A673 (cell line): ENCODE measurements around the gene YDJC. TPM values are rescaled to one million over a fixed set of nuclear protein-coding genes. Genes with fewer than 3 reads are reported as not detected.

Experiments used
- BruUV-seq: library from RNA; stranded (reverse); fragments of 400-500 nt; replicated peaks from 2 replicates; lab custom pipeline; 2021; lab: Mats Ljungman, UMichigan
- CTCF ChIA-PET: fragments of 300-600 bp; sonication (Branson Sonifier 250); formaldehyde crosslinking; loops from one replicate; lab custom pipeline; 2022; ENCODE audit warnings: antibody characterized with exemption; lab: Charles Lee
- POLR2A ChIA-PET: fragments of 300-600 bp; sonication (Branson Sonifier 250); formaldehyde crosslinking; loops from one replicate; lab custom pipeline; 2022; ENCODE audit warnings: antibody characterized with exemption; ENCODE audit not compliant: low non-redundant PET; lab: Charles Lee
- DNase-seq: peaks from one replicate; pipeline ENCODE4 v3.0.0-alpha.2; 2015; ENCODE audit warnings: low spot score
- H3K27ac ChIP-seq: fragments of 200-600 bp; sonication (generic); 2 replicates; pipeline ENCODE4 v1.5.1; 2016; ENCODE audit warnings: mixed run types, low read depth, mild to moderate bottlenecking, mixed read lengths, antibody characterized with exemption, low read length; ENCODE audit not compliant: poor library complexity, severe bottlenecking
- H3K27me3 ChIP-seq: fragments of 200-600 bp; sonication (generic); replicated peaks from 2 replicates; pipeline ENCODE4 v1.6.1; 2017; ENCODE audit warnings: mixed run types, low read depth, mild to moderate bottlenecking, mixed read lengths, antibody characterized with exemption, low read length; ENCODE audit not compliant: insufficient read depth, poor library complexity
- H3K36me3 ChIP-seq: fragments of 200-600 bp; sonication (generic); 2 replicates; pipeline ENCODE4 v1.6.1; 2016; ENCODE audit warnings: mixed run types, mild to moderate bottlenecking, mixed read lengths, antibody characterized with exemption, low read length; ENCODE audit not compliant: insufficient read depth, poor library complexity, severe bottlenecking
- H3K4me1 ChIP-seq: fragments of 200-600 bp; sonication (generic); 2 replicates; pipeline ENCODE4 v1.6.1; 2017; ENCODE audit warnings: mixed run types, mild to moderate bottlenecking, mixed read lengths, antibody characterized with exemption, low read length; ENCODE audit not compliant: insufficient read depth, poor library complexity, severe bottlenecking
- H3K4me3 ChIP-seq: fragments of 200-600 bp; sonication (generic); 2 replicates; pipeline ENCODE4 v1.5.1; 2016; ENCODE audit warnings: low read depth, mixed run types, mild to moderate bottlenecking, mixed read lengths, low read length; ENCODE audit not compliant: poor library complexity, severe bottlenecking
- H3K9me3 ChIP-seq: fragments of 200-600 bp; sonication (generic); 2 replicates; pipeline ENCODE4 v1.6.1; 2016; ENCODE audit warnings: mixed run types, low read depth, mild to moderate bottlenecking, mixed read lengths, antibody characterized with exemption, low read length; ENCODE audit not compliant: poor library complexity, severe bottlenecking
- EZH2 ChIP-seq: fragments of 200-600 bp; sonication (generic); IDR thresholded peaks from 2 replicates; pipeline ENCODE4 v1.6.1; 2017; ENCODE audit warnings: borderline replicate concordance, low read depth, mild to moderate bottlenecking, mixed read lengths, antibody characterized with exemption, low read length; ENCODE audit not compliant: poor library complexity, severe bottlenecking
- intact Hi-C: fragments of 100-400 bp; cut with micrococcal nuclease; formaldehyde crosslinking; loops from one replicate; pipeline ENCODE4 v1.10.0; 2022; ENCODE audit not compliant: unreplicated experiment
- total RNA-seq: library from RNA; stranded (reverse); gene quantifications from 2 replicates; pipeline ENCODE4 v1.2.3, GENCODE V29; 2021
- TF ChIP-seq, protein P1 (sequence below): fragments of 300-800, 200-600 bp; sonication (generic); conservative IDR thresholded peaks from 2 replicates; pipeline ENCODE4 v1.5.1; 2017; ENCODE audit warnings: low read depth, mild to moderate bottlenecking, antibody characterized with exemption, low read length, moderate library complexity, mixed read lengths

Gene YDJC
- total RNA-seq, 1 experiment from 2014 or later = 33.8 TPM

DNA sequence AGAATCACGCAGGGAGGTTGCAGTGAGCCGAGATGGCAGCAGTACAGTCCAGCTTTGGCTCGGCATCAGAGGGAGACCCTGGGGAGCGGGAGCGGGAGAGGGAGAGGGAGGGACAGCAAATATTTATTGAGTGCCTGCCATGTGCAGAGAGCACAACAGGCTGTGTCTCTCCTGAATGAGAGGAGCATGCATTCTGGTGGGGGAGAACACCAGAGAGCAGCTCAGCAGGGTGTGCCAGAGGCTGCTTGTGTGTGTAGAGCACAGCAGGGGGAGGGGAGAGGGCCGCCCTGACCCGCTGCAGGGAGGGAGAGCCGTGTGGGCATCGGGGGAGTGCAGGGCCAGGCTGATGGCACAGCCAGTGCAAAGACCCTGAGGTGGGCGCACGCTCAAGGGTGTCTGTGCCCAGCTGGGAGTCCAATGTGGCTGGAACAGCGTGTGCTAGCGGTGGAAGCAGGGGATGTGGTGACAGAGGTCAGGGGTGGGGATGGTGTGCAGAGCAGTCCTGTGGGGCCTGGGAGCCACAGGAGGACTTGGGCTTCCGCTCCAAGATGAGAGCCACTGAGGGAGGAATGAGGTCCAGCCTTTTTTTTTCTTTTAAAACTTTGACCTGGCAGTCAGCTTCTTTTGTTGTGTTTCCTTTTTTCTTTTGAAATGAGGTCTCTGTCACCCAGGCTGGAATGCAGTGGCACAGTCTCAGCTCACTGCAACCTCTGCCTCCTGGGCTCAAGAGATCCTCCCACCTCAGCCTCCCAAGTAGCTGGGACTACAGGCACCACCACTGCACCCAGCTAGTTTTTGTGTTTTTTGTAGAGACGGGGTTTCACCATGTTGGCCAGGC lies 48.0 kb upstream of the YDJC start:
- CTCF ChIA-PET = no interaction called here
- BruUV-seq = no TSS peak
- no peaks in the 10 kb centered on the region for H3K9me3 ChIP-seq
- no peaks in the 10 kb centered on the region for H3K4me1 ChIP-seq
- H3K36me3 ChIP-seq = peaks cover 7% of the 10 kb centered on the region
- intact Hi-C loops = no loop called here
- POLR2A ChIA-PET = no interaction called here
- no peaks in the 10 kb centered on the region for H3K27me3 ChIP-seq
- no peak for TF ChIP-seq EZH2
- no peak overlapping the region for H3K27ac ChIP-seq
- H3K4me3 ChIP-seq = no peak overlapping the region
- DNase-seq = no peak

DNA sequence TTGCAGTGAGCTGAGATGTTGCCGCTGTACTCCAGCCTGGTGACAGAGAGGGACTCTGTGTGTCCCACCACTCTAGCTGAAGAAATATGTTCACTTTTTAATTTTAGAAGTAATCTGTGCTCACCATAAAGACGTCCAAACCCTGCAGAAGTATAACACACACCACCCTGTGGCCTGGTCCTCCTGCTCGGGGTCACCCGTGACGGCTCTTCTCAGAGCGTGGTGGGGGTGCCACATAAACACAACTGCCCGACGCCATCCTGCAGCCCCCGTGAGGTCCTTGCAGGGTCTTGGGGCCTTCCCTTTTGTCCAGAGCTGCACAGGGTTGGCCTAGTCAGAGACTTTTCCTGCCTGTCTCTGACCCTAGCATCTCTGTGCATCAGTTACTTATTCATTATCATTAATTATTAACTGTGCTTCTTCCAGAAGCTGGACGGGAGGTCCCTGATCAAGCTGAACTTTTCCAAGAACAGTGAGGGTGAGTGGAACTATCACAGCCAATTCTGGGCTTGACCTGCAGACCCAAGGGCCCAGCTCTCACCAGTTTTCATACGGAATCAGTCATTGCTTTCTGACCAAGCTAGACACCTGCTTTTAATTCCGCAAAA lies 44.9 kb upstream of the YDJC start:
- Histone ChIP-seq H3K4me1 (no peaks in the 10 kb centered on the region), H3K9me3 (no peaks in the 10 kb centered on the region), H3K27ac (no peak overlapping the region), H3K27me3 (no peaks in the 10 kb centered on the region), H3K36me3 (peaks cover 24% of the 10 kb centered on the region), H3K4me3 (no peak overlapping the region)
- TF ChIP-seq, protein P1, sequence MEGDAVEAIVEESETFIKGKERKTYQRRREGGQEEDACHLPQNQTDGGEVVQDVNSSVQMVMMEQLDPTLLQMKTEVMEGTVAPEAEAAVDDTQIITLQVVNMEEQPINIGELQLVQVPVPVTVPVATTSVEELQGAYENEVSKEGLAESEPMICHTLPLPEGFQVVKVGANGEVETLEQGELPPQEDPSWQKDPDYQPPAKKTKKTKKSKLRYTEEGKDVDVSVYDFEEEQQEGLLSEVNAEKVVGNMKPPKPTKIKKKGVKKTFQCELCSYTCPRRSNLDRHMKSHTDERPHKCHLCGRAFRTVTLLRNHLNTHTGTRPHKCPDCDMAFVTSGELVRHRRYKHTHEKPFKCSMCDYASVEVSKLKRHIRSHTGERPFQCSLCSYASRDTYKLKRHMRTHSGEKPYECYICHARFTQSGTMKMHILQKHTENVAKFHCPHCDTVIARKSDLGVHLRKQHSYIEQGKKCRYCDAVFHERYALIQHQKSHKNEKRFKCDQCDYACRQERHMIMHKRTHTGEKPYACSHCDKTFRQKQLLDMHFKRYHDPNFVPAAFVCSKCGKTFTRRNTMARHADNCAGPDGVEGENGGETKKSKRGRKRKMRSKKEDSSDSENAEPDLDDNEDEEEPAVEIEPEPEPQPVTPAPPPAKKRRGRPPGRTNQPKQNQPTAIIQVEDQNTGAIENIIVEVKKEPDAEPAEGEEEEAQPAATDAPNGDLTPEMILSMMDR = no peak
- TF ChIP-seq EZH2 = no peak
- no peak for DNase-seq
- intact Hi-C loops = no loop called here
- BruUV-seq = no TSS peak
- CTCF ChIA-PET = no interaction called here
- POLR2A ChIA-PET = no interaction called here

DNA sequence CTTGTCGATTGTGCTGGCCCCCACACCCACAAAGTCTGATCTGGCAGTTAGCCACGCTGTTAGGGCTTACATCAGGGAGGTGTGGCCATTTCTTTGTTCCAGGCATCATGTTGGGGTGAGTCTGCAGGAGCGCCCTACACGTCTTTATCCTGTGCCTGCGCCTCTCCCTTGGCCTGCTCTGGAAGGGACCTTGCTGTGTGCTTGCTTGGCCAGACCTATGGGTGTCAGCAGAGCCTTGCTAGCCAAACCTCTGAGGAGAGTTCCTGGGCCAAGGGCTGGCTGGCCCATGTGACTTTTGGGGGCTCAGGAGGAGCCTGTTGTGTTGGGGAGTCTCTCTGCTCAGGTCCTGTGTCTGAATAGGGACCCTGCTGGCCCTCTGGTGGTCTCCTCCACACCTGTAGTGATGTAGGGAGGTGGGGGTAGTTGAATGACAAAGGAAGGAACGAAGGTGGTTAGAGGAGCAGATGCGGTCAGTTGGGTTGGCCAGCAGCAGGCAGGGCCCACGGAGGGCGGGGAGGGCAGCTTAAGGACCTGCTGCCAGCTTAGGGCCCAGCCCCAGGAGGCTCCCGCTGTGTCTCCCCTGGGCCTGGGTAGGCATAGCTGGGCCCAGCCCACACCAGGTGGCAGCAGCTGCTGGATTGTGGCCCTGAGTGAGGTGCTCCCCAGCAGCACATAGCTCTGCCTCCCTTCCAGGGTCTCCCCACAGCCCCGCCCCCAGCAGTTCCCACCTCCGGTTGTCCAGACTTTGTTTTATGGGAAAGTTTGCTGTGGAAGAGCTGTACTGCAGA lies 43.9 kb upstream of the YDJC start:
- Histone ChIP-seq H3K4me3 (no peak overlapping the region), H3K27me3 (no peaks in the 10 kb centered on the region), H3K4me1 (no peaks in the 10 kb centered on the region), H3K9me3 (no peaks in the 10 kb centered on the region), H3K27ac (no peak overlapping the region), H3K36me3 (peaks cover 24% of the 10 kb centered on the region)
- BruUV-seq = no TSS peak
- ChIA-PET POLR2A (no interaction called here), CTCF (no interaction called here)
- DNase-seq = no peak
- TF ChIP-seq EZH2 = no peak
- TF ChIP-seq, protein P1 = no peak
- intact Hi-C loops = no loop called here
